Sigmoid colon (tissue), 4 donors: ENCODE results near the gene PPFIBP1.

Experiments
- POLR2A ChIP-seq, 2 donors: fragments of 450-650 bp; IDR thresholded peaks; one replicate each; pipeline ENCODE4 v1.6.1; 2016; ENCODE audit warnings: antibody characterized with exemption in 2 of 2, mild to moderate bottlenecking in 2 of 2, moderate library complexity in 2 of 2
- POLR2AphosphoS5 ChIP-seq, 4 donors: sonication (generic); formaldehyde crosslinking; IDR thresholded peaks; one replicate each; pipeline ENCODE4 v1.6.1; 2017; ENCODE audit warnings: antibody characterized with exemption in 4 of 4
- TF ChIP-seq, protein P1 (sequence below), 4 experiments: fragments of 450-650 bp in 3 of 4; fragments of 200-600 bp in 1 of 4; IDR thresholded peaks; one replicate each; pipeline ENCODE4 v1.5.1; 2016 to 2019; ENCODE audit warnings: antibody characterized with exemption in 4 of 4, mild to moderate bottlenecking in 3 of 4, moderate library complexity in 2 of 4

- TF ChIP-seq, protein P1, sequence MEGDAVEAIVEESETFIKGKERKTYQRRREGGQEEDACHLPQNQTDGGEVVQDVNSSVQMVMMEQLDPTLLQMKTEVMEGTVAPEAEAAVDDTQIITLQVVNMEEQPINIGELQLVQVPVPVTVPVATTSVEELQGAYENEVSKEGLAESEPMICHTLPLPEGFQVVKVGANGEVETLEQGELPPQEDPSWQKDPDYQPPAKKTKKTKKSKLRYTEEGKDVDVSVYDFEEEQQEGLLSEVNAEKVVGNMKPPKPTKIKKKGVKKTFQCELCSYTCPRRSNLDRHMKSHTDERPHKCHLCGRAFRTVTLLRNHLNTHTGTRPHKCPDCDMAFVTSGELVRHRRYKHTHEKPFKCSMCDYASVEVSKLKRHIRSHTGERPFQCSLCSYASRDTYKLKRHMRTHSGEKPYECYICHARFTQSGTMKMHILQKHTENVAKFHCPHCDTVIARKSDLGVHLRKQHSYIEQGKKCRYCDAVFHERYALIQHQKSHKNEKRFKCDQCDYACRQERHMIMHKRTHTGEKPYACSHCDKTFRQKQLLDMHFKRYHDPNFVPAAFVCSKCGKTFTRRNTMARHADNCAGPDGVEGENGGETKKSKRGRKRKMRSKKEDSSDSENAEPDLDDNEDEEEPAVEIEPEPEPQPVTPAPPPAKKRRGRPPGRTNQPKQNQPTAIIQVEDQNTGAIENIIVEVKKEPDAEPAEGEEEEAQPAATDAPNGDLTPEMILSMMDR (IDR thresholded peaks at IDR 0.05), result no peak
- no peak for TF ChIP-seq POLR2AphosphoS5 (IDR thresholded peaks at IDR 0.05)
- no peak for TF ChIP-seq POLR2A (IDR thresholded peaks at IDR 0.05)
Observed at GRCh38 chr12:27672051-27672450, 148.0 kb downstream of the PPFIBP1 start.
